ENCODE measurements around the gene BTG1.

The BTG1 gene

DNA sequence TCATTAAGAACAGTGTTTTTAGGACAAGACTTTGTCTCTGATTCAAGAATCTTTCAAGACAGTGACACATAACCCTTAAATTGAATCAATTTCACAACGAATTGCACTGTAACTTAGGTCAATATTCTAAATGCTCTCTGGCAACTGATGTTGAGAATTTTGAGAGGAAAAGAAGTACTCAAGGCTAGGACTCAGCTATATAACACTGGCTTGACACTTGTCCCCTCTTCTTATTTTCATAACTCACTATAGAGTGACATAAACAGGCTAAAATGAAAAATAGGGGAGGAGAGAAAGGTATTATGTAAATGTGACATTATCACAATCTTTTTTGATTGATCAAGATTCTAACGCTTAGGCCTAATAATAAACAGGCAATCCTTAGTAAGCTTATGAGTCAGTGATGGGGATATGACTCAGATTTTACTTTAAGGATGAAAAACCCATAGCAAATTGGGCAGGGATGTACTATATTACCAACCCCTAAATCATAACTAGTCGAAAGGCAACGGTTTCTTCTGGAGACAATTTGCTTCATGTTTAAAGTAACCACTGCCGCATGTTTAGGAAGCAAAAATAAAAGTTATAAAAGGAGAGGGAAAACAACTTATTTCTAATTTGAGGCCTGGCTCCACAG, 10.9 kb downstream of the BTG1 start:
- no peak for DNase-seq (ENCODE audit: insufficient read length, low spot score)
- no peak for FAIRE-seq

DNA sequence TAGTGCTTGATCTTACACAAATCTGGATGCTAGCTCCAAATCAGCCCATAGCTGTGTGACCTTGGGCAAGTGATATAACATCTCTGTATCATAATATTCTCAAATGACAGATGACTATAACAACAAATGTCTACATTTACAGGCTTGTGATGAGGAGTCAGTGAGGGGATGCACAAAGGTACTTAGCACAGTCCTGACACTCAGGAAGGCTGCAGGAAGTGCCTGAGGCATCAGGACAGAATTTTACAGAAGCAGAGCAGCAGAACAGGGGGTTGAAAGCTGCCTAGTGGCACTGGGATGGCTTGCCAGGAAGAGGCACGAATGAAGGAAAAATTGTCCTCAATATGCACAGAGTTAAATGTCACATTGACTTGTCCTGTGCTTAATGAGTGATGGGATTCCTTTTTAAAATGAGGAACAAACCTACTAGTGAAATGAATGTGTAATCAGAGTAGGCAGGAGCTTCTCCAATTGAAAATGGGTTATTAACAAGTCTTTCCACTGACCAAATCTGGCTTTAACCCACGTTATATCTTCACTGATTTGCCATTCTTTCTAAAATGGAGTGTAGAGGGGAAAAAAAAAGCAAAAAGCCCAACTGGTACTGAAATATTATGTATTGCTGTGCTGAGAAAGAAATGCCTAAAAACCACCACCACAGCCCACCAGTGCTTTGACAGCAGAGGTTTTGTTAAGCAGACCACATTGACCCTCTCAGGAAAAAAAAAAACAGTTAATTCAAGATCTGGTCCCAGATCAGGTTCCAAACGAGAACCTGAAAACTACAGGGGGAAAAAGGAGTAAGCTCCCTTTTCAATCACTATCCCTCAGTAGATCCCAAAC, 11.6 kb downstream of the BTG1 start:
- FAIRE-seq = no peak
- no peak for DNase-seq (ENCODE audit: insufficient read length, low spot score)

- no peak for DNase-seq (ENCODE audit: insufficient read length, low spot score)
These were observed 12.5 kb downstream of the BTG1 start for GRCh38 chr12:92133171-92133570.

GRCh38 chr12:92132288-92132687, 13.4 kb downstream of the BTG1 start:
- FAIRE-seq (no peak), DNase-seq (ENCODE audit: insufficient read length, low spot score) (no peak)

More at GRCh38 chr12:92133171-92133570, 12.5 kb downstream of the BTG1 start:
- no peak for FAIRE-seq

GRCh38 chr12:92130999-92131398, 14.6 kb downstream of the BTG1 start:
- DNase-seq (ENCODE audit: insufficient read length, low spot score) (no peak), FAIRE-seq (no peak)

GRCh38 chr12:92129609-92130008, 16.0 kb downstream of the BTG1 start:
- FAIRE-seq (no peak), DNase-seq (ENCODE audit: insufficient read length, low spot score) (no peak)

GRCh38 chr12:92128612-92129011, 17.0 kb downstream of the BTG1 start:
- FAIRE-seq = no peak

DNA sequence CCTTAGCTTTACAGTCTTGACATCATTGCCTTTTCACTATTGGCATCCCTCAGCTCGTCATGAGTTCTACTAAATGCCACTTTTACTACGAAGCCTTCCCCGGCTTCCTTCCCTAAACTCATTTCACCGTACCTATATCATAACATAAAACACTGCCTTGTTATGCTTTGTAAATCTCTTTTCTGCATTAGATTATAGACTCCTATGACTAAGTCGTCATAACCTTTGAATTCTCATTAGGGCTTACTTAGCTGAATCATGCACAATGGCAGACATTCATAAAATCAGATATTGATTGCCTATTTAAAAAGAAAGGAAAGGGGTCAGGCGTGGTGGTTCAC, 21.0 kb downstream of the BTG1 start:
- no peak for FAIRE-seq

More at GRCh38 chr12:92128612-92129011, 17.0 kb downstream of the BTG1 start:
- no peak for DNase-seq (ENCODE audit: insufficient read length, low spot score)

DNA sequence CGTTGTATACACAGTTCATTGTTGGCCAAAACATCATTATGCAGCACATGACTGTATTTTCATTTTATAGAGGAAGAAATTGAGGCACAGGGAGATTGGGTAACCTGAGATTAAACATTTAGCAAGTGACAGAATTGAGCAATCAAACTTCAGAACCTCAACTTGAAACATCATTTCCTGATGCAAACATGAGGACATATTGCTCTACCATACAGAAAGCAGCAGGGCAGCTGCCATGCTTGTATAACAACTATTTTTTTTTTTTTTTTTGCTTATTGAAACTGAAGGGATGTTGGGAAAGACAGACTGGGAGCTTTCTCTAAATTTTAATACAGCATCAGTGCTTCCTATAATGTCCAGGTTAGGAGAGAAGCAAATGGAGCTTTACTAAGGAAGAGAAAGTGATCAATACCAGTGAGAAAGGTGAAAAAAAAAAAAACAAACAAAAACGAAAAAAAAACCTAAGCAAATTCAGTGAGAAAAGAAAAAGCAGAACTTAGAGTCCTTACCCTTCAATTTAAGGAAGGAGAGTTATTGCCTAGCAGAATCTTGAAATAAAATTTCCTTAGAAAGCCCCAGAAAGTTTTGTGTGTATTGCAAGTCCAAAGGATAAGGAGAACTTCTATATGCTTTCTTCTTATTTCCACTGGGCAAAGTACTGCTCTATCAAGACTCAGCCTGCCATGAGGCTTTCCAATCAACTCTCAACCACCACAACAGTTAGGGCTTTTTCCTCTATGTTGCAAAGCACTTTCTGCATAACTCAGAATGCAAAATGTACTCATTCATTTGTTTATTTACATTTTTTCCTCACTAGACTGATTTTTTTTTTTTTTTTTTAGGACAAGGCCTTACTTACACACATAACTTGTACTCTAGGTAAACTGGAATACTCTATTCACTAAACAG, 21.6 kb downstream of the BTG1 start:
- DNase-seq (ENCODE audit: insufficient read length, low spot score) = no peak
- no peak for FAIRE-seq

More for the DNA sequence above, 21.0 kb downstream of the BTG1 start:
- no peak for DNase-seq (ENCODE audit: insufficient read length, low spot score)

GRCh38 chr12:92122941-92123779, 22.5 kb downstream of the BTG1 start:
- FAIRE-seq (no peak), DNase-seq (ENCODE audit: insufficient read length, low spot score) (no peak)

DNA sequence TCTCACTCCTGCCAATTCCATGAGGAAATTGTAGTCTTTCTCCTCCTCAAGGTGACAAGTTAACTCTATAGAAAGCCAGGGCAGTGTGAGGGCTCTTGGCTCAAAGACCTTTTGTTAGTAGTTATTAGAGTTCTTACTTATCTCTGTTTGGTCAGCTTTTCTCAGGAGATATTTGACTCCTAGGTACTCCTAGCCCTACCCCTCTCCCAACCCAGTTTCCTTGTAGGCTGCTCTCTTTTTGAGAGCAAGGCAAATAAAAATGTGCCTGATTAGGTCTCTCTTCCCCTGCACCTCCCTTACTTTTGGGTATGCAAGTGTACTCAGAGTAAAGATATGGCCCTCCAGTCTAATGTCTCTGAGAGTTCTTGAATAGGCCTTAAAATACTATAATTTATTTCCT, 23.8 kb downstream of the BTG1 start:
- no peak for FAIRE-seq
- no peak for DNase-seq (ENCODE audit: insufficient read length, low spot score)

- no peak for FAIRE-seq
These were observed 26.7 kb downstream of the BTG1 start for GRCh38 chr12:92118826-92119536.

GRCh38 chr12:92114834-92115233, 30.8 kb downstream of the BTG1 start:
- no peak for DNase-seq (ENCODE audit: insufficient read length, low spot score)
- no peak for FAIRE-seq

More at GRCh38 chr12:92118826-92119536, 26.7 kb downstream of the BTG1 start:
- no peak for DNase-seq (ENCODE audit: insufficient read length, low spot score)

DNA sequence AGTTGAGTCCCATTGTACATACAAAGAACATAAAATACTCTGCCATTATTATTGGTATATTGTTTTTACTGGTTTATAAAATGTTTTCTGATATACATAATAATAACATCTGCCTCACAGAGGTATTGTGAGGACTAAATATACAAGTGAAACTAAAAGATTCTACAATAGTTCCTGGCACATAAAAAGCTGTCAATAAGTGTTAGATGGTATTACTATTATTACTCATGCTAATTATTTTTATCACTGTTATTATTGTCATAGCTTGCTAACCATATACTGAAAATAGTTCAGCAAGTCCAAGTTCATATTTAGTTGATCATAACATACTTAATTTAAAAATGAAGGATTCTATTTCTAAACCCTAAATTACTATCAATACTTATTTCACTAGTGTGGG, 34.4 kb downstream of the BTG1 start:
- no peak for DNase-seq (ENCODE audit: insufficient read length, low spot score)
- no peak for FAIRE-seq

DNA sequence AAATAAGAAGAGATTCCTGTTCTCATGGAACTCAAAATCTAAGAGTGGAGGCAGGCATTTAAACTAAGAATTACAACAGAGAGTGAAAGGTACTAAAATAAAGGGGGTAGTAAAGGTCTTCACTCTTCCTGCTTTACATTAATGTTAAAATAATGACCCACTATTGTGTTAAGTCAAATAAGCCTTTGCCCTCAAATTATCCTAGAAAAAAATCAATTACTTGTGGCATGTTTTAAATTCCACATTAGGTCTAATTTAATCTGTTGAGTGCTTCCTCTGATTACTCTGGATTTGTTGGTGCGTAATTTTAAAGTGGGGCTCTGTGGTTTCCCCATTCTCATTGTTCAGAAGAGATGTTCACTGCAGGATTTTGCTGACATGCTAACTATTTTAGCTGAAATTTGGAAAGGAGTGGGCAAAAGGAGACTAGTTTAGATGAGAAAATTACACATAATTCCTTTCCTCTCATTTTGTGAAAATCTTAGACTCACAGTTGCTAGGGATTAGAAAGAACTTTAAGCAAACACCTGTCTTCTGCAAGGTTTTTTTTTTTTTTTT, 35.5 kb downstream of the BTG1 start:
- FAIRE-seq (no peak), DNase-seq (ENCODE audit: insufficient read length, low spot score) (no peak)

DNA sequence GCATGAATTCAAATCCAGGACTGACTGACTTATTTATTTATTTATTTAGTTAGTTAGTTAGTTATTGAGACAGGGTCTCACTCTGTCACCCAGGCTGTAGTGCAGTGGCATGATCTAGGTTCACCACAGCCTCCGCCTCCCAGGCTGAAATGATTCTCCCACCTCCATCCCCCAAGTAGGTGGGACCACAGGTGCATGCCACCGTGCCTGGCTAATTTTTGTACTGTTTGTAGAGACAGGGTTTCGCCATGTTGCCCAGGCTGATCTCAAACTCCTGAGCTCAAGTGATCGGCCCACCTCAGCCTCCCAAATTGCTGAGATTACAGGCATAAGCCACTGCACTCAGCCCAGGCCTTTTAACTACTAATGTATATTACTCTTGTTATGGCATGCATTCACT, 36.0 kb downstream of the BTG1 start:
- DNase-seq (ENCODE audit: insufficient read length, low spot score) (no peak), FAIRE-seq (no peak)

GRCh38 chr12:92108651-92109050, 37.0 kb downstream of the BTG1 start:
- FAIRE-seq (no peak), DNase-seq (ENCODE audit: insufficient read length, low spot score) (no peak)

GRCh38 chr12:92107621-92108131, 38.0 kb downstream of the BTG1 start:
- DNase-seq (ENCODE audit: insufficient read length, low spot score) (no peak), FAIRE-seq (no peak)

GRCh38 chr12:92107094-92107493, 38.6 kb downstream of the BTG1 start:
- DNase-seq (ENCODE audit: insufficient read length, low spot score) (no peak), FAIRE-seq (no peak)

All from HTR-8/SVneo (cell line).